ENCODE data around the gene CORIN.

The CORIN gene

DNA sequence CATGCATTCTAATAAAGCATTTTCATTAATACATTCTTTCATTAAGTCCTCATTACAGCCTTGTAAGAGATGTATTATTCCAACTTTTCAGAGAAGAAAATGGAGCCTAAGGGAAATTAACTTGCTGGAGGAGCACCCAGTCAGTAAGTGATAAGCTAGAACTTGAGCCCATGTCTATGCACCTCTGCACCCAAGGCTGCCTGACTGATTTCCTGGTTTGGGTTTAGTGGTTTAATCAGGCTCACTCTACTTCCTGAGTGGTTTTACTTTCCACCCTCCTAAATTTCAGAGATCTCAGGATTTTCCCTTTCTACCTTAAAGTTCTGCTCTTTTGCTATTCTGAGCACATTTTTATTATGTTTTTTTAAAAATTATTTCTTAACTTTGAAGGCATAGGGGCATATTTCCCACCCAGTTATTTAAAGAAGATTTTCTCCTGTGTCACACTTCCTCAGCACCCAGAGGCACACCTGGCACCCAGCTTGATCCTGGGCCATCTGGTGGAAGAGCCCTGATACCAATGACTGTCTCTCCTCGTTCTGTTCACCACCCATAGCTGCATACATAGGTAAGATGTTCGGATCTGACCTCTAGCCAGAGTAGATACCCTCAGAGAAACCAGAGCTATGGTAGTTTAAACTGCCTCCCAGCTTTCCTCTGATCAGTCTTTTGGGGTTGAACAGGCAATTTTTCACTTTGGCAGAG is 10.4 kb downstream of the CORIN start:
- no peak for DNase-seq (ENCODE audit: low spot score)
- in situ Hi-C loops (cut with MboI; ENCODE audit: low pct_unique_long_range_greater_than_20kb, low sequenced_read_pairs, unreplicated experiment) = loop anchor here (25.0 kb wide), 1 partner anchor 115 kb away; no protein-coding TSS in a partner anchor
- TF ChIP-seq, protein P1, sequence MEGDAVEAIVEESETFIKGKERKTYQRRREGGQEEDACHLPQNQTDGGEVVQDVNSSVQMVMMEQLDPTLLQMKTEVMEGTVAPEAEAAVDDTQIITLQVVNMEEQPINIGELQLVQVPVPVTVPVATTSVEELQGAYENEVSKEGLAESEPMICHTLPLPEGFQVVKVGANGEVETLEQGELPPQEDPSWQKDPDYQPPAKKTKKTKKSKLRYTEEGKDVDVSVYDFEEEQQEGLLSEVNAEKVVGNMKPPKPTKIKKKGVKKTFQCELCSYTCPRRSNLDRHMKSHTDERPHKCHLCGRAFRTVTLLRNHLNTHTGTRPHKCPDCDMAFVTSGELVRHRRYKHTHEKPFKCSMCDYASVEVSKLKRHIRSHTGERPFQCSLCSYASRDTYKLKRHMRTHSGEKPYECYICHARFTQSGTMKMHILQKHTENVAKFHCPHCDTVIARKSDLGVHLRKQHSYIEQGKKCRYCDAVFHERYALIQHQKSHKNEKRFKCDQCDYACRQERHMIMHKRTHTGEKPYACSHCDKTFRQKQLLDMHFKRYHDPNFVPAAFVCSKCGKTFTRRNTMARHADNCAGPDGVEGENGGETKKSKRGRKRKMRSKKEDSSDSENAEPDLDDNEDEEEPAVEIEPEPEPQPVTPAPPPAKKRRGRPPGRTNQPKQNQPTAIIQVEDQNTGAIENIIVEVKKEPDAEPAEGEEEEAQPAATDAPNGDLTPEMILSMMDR (IDR thresholded peaks at IDR 0.05; ENCODE audit: extremely low read depth, insufficient read depth, missing control alignments) = no peak

DNA sequence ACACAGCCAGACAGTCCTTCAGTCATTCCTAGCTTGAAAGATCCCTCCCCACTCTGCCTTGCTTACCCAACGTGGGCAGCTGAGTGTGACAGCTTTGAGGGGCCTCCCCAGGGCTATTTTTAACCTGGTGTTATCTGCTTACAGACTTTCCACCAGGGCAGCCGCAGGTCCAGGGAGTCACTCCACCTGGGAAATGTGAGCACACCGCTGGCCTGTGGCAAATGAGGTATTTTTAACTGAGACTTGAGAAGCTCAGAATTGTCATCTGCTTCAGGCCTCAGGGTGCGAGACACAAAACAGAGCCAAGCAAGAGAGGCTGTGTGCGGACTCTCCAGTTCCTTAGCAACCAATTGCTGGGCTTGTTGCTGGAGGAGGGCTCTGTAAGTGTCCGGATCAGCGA is 13.0 kb downstream of the CORIN start:
- in situ Hi-C loops (cut with MboI; ENCODE audit: low pct_unique_long_range_greater_than_20kb, low sequenced_read_pairs, unreplicated experiment) = loop anchor here (25.0 kb wide), 1 partner anchor 113 kb away; no protein-coding TSS in a partner anchor
- DNase-seq (ENCODE audit: low spot score) = no peak
- TF ChIP-seq, protein P1 (IDR thresholded peaks at IDR 0.05; ENCODE audit: extremely low read depth, insufficient read depth, missing control alignments) = no peak

DNA sequence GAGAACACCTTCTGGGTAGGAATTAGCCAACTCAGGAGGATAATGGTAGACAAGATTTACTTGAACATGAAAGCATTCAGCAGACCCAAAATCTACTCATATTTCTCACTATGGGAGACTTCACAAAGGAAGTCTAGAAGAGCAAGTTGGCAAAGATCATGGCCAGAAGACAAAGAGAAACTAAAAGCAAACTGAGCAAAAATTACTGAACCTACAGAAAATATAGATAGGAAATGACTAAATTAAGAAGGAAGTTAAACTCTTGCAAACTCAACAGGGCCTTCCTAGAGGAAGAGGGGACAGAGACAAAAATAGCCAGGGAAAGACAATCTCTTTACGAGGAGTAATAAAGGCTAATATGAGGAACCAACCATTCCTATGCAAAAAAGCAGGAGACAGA is 18.7 kb downstream of the CORIN start:
- no peak for DNase-seq (ENCODE audit: low spot score)
- TF ChIP-seq, protein P1 (IDR thresholded peaks at IDR 0.05; ENCODE audit: extremely low read depth, insufficient read depth, missing control alignments) = no peak
- in situ Hi-C loops (cut with MboI; ENCODE audit: low pct_unique_long_range_greater_than_20kb, low sequenced_read_pairs, unreplicated experiment) = no loop called here

DNA sequence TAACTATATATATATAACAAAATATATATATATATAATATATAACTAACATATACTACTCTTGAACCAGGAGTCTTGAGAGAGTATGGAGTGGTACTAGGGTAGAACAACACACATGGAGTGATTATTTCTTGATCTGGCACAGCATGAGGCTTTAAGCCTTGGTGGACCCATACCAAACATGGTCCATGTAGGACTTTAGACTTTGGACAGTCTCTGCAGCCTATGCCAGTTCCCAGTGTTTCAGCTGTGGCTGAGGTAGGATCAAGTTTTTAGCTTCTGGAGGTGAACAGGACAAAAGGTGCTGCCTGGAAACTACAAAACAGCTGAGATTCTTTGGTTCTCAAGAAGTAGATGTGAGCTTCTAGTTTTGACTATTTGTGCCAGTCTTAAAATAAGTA is 20.6 kb downstream of the CORIN start:
- DNase-seq (ENCODE audit: low spot score) = no peak
- in situ Hi-C loops (cut with MboI; ENCODE audit: low pct_unique_long_range_greater_than_20kb, low sequenced_read_pairs, unreplicated experiment) = no loop called here
- TF ChIP-seq, protein P1 (IDR thresholded peaks at IDR 0.05; ENCODE audit: extremely low read depth, insufficient read depth, missing control alignments) = no peak

DNA sequence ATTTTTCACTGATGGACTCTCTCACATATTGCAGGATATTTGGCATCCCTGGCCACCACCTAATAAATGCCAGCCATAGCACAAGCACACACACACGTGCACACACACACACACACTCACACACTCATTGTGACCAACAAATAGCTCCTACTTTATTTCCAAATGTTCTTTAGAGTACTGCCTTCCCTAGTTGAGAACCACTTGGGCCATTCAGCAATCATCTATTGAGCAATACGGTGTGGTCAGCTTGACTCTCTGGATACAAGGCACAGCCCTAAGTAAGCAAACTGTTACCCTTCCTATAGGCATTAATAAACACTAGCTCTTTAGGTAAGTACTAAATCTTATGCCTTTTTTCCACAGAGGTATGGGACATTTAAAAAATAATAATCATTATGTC is 21.1 kb downstream of the CORIN start:
- in situ Hi-C loops (cut with MboI; ENCODE audit: low pct_unique_long_range_greater_than_20kb, low sequenced_read_pairs, unreplicated experiment) = no loop called here
- TF ChIP-seq, protein P1 (IDR thresholded peaks at IDR 0.05; ENCODE audit: extremely low read depth, insufficient read depth, missing control alignments) = no peak
- no peak for DNase-seq (ENCODE audit: low spot score)

DNA sequence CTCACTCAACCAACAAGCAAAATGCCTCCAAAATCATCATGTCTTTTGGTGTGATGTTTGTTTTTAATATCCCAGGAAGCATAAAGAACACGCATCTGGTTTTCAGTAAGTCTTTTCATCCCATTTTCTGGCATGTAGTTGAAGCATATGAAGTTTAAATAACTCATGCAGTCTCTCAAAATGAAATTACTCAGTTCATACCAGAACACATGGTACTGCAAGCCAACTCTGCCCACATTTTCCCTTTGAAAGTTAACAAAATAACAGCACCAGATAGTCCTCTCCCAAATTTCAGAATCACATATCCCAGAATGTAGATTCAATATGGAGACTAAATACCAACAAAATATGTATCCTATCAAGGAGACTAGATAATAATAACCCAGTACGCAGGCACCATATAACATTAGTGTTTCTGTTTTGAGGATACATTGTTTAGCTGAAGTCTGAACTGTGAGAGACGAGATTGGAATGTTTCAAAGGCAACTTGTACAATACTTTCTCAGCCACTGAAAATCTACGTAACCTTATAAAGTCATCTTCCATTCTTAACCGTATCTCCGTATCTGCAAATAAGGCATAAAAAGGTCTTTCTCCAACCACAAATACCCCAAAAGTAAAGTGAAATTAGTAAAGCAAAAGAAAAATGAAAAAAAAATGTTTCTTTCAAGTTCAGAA is 23.1 kb downstream of the CORIN start:
- in situ Hi-C loops (cut with MboI; ENCODE audit: low pct_unique_long_range_greater_than_20kb, low sequenced_read_pairs, unreplicated experiment) = no loop called here
- no peak for DNase-seq (ENCODE audit: low spot score)
- TF ChIP-seq, protein P1 (IDR thresholded peaks at IDR 0.05; ENCODE audit: extremely low read depth, insufficient read depth, missing control alignments) = no peak

All from GM13977 (cell line).